Mucosa of rectum (tissue), 2 donors: ENCODE data around the gene CHSY3.

Experiments
- H3K27ac ChIP-seq, 2 donors: one replicate each; pipeline ENCODE4 v1.7.0; 2013; ENCODE audit warnings: inconsistent platforms in 2 of 2, low read depth in 2 of 2, low read length in 2 of 2
- H3K27me3 ChIP-seq, 2 donors: one replicate each; pipeline ENCODE4 v1.7.0; 2013; ENCODE audit warnings: low read length in 2 of 2; ENCODE audit not compliant: control insufficient read depth in 2 of 2, insufficient read depth in 2 of 2
- H3K36me3 ChIP-seq, 2 donors: one replicate each; pipeline ENCODE4 v1.7.0; 2013; ENCODE audit warnings: low read length in 2 of 2; ENCODE audit not compliant: control insufficient read depth in 2 of 2, insufficient read depth in 2 of 2
- H3K4me1 ChIP-seq, 2 donors: one replicate each; pipeline ENCODE4 v1.7.0; 2013; ENCODE audit warnings: low read length in 2 of 2, mild to moderate bottlenecking in 1 of 2; ENCODE audit not compliant: control insufficient read depth in 2 of 2, insufficient read depth in 2 of 2
- H3K4me3 ChIP-seq, 2 donors: one replicate each; pipeline ENCODE4 v1.7.0; 2013; ENCODE audit warnings: low read length in 2 of 2
- H3K9ac ChIP-seq, 2 donors: one replicate each; pipeline ENCODE4 v1.7.0; 2013; ENCODE audit warnings: low read length in 2 of 2, low read depth in 1 of 2, mild to moderate bottlenecking in 1 of 2
- H3K9me3 ChIP-seq, 2 donors: one replicate each; pipeline ENCODE4 v1.7.0; 2013; ENCODE audit warnings: low read length in 2 of 2; ENCODE audit not compliant: control insufficient read depth in 2 of 2
- donor health status: healthy.
- donor health status: Normal muscosa, but diverticular disease.

CHSY3 gene

DNA sequence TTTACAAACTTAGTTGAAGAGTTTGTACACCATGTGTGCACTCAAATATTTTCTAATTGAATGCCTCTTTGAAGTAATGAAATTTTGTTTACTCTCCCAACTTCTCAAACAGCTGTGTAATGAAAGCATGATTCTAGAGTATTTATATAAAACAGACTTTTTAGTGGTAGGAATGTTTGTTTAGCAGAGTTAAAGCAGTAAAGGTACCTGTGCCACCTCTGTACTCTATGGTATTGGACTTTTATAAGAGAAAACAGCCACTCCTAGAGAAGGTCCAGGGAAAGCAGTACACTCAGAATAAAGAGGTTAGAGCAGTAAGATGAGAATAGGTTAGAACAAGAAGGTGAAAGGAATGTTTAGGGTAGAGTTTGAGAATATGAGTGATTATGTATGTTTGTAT is 163.1 kb downstream of the CHSY3 start:
- no peaks in the 10 kb centered on the region for H3K4me1 ChIP-seq
- H3K4me3 ChIP-seq, result no peak overlapping the region
- no peaks in the 10 kb centered on the region for H3K9me3 ChIP-seq
- no peak overlapping the region for H3K27ac ChIP-seq
- H3K9ac ChIP-seq, result no peak overlapping the region
- H3K27me3 ChIP-seq, result no peaks in the 10 kb centered on the region
- H3K36me3 ChIP-seq, result no peaks in the 10 kb centered on the region

DNA sequence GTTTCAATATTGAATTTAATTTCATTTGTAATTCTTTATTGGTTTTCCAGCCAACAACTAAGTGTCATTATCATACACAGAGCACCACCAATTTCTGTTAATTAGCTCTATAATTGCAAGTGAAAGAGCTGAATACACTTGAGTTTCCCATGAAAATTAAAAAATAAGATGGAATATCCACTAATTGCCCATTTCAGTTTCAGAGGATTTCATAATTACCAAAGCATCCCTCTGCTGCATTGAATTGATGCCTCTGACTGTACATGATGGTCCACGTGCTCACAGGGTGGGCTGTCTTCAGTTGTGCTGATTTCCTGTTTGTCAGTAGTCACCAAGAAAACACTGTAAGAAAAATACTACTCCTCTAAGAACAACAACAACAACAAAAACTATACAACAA is 163.8 kb downstream of the CHSY3 start:
- H3K9ac ChIP-seq, result no peak overlapping the region
- H3K27me3 ChIP-seq, result no peaks in the 10 kb centered on the region
- no peaks in the 10 kb centered on the region for H3K36me3 ChIP-seq
- H3K4me1 ChIP-seq, result no peaks in the 10 kb centered on the region
- H3K9me3 ChIP-seq, result no peaks in the 10 kb centered on the region
- no peak overlapping the region for H3K4me3 ChIP-seq
- H3K27ac ChIP-seq, result no peak overlapping the region

DNA sequence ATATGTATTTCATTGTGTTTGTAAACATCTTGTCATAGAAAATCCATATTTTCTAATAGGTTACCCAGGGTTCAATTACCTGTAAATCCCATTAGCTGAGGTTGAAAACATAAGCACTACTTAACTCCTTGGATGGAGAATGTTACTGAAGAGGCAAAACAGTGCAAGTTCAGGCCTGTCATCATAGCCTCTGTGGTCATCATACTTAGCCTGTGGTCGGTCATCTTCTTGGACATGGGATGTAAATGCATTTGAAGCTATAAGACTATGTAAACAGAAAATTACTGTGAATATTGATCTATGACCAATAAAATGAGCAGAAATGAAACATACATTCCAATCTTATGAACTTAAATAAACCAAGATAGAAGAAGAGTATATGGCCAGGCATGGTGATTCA is 164.7 kb downstream of the CHSY3 start:
- Histone ChIP-seq H3K4me1 (no peaks in the 10 kb centered on the region), H3K9ac (no peak overlapping the region), H3K4me3 (no peak overlapping the region)

DNA sequence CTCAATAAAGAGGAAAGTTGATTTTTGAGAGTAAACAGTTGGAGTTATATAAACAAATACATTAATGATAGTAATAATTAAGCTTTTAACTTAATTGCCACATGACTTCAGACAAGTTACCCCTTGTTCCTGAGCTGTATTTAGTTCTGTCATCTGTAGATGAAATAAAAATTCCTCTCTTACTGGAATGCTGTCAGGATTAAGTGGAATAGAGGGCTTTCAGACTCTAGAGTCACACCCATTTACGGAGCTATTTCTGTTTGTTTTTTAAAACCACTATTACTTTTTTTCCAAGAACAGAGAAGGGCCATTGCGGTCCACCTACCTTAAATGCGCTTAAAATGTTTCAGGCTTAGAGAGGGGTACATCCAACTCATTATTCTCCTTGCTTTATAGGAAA is 170.6 kb downstream of the CHSY3 start:
- Histone ChIP-seq H3K27ac (no peak overlapping the region), H3K36me3 (no peaks in the 10 kb centered on the region), H3K9ac (no peak overlapping the region), H3K4me3 (no peak overlapping the region), H3K4me1 (no peaks in the 10 kb centered on the region), H3K9me3 (no peaks in the 10 kb centered on the region), H3K27me3 (no peaks in the 10 kb centered on the region)

More for the DNA sequence above, 164.7 kb downstream of the CHSY3 start:
- Histone ChIP-seq H3K27ac (no peak overlapping the region), H3K9me3 (no peaks in the 10 kb centered on the region), H3K36me3 (no peaks in the 10 kb centered on the region), H3K27me3 (no peaks in the 10 kb centered on the region)

DNA sequence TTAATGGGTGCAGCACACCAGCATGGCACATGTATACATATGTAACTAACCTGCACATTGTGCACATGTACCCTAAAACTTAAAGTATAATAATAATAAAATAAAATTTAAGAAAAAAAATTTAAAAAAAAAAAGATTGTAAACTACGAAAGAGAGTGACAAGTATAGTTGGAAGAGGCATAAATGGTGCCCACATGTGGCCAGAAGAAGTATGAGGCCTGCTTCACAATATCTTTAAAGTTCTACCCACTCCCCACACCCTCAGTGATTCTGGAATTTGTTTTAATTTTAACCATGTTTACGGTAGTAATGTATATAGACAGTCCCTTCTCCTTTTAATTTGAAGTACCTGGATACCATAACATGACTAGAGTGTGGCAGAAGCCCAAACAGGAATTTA is 172.7 kb downstream of the CHSY3 start:
- no peaks in the 10 kb centered on the region for H3K36me3 ChIP-seq
- H3K9me3 ChIP-seq, result no peaks in the 10 kb centered on the region
- no peak overlapping the region for H3K4me3 ChIP-seq
- H3K4me1 ChIP-seq, result no peaks in the 10 kb centered on the region
- no peaks in the 10 kb centered on the region for H3K27me3 ChIP-seq
- no peak overlapping the region for H3K9ac ChIP-seq
- H3K27ac ChIP-seq, result no peak overlapping the region

DNA sequence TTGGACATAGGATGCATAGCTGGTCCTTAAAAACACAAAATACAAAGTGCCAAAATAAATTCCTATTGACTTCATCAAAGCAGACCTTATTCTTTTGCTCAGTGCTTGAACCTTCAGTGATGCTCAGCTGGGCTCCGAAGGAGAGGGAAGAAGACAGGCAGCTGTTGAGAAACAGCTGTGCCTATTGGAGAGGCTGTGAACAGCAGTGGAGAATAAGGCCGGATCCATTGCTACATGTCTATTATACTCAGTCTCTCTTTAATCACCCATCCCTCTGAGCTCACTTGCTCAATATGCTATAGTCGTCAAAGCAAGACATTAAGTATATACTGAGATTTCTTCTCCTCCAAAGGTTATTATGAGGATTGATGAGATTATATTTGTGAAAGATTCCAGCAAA is 174.4 kb downstream of the CHSY3 start:
- Histone ChIP-seq H3K27me3 (no peaks in the 10 kb centered on the region), H3K9me3 (no peaks in the 10 kb centered on the region), H3K4me3 (no peak overlapping the region), H3K4me1 (no peaks in the 10 kb centered on the region), H3K36me3 (no peaks in the 10 kb centered on the region), H3K9ac (no peak overlapping the region), H3K27ac (no peak overlapping the region)

DNA sequence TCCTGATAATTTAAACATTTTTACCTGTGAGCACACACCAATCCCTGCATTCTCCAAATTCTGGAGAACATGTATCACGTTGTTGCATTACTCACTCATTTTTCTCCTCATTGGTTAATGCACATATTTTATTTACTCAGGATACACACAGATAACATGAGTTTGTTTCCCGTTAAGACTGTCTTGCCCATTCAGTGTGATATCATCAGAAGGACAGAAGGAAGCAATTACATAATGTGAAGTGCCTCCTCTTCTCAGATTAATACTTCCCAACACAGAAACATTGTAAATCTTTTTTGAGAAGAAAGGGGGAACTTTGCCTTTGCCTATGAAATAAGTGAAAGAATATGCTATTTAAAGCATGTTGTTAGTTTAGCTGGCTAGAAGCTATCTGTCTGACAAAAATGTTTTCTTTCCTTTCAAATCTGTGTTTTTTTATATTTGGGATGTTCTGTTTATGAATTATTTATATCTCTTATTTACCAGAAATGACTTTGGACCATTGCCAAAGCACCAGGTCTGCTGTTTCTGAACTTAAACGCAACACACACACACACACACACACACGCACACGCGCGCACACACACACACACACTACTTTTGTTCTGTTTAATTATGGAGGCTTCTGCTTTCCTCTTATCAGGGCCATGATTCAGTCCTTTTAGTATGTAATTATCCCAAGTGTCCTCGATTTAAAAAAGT is 186.5 kb downstream of the CHSY3 start:
- H3K4me1 ChIP-seq, result no peaks in the 10 kb centered on the region
- no peaks in the 10 kb centered on the region for H3K9me3 ChIP-seq
- no peaks in the 10 kb centered on the region for H3K27me3 ChIP-seq
- H3K27ac ChIP-seq, result no peak overlapping the region
- H3K4me3 ChIP-seq, result no peak overlapping the region
- H3K36me3 ChIP-seq, result no peaks in the 10 kb centered on the region
- no peak overlapping the region for H3K9ac ChIP-seq

DNA sequence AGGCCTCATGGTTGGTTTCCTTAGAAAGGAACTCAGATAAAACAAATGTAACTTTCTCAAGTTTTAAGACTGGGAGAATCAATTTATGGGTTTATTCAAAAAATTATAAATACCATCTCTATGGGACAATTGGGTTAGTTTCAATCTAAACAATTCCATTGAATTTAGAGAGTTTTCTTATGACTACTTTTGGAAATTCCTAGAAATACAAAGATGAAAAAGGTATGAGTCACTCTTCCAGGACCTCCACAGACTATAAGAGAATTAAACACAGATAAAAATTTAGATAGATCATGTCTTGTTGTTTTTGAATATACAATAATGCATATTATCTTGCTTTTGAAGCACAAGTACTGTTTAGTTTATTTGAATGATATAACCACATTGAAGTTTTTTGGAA is 188.7 kb downstream of the CHSY3 start:
- Histone ChIP-seq H3K27me3 (no peaks in the 10 kb centered on the region), H3K36me3 (no peaks in the 10 kb centered on the region), H3K4me3 (no peak overlapping the region), H3K9me3 (no peaks in the 10 kb centered on the region), H3K9ac (no peak overlapping the region), H3K27ac (no peak overlapping the region), H3K4me1 (no peaks in the 10 kb centered on the region)

DNA sequence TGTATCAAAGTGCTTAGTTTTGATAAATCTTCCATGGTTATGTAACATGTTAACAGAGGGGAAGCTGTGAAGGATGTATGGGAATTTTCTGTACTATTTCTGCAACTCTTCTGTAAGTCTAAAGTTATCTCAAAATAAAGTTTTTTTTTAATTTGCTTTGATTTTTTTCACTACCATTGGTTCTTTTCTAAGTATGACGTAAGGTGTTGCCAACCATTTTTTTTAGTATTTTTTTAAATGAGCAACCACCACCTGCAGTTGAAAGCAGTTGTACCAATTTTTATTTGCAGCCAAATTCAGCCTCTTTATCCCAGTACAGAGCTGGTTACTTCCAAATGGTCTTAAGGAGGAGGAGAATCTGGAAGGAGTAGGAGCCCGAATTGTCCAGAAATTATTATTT is 192.2 kb downstream of the CHSY3 start:
- Histone ChIP-seq H3K9me3 (no peaks in the 10 kb centered on the region), H3K27me3 (no peaks in the 10 kb centered on the region), H3K4me3 (no peak overlapping the region), H3K9ac (no peak overlapping the region), H3K27ac (no peak overlapping the region), H3K4me1 (no peaks in the 10 kb centered on the region), H3K36me3 (no peaks in the 10 kb centered on the region)

DNA sequence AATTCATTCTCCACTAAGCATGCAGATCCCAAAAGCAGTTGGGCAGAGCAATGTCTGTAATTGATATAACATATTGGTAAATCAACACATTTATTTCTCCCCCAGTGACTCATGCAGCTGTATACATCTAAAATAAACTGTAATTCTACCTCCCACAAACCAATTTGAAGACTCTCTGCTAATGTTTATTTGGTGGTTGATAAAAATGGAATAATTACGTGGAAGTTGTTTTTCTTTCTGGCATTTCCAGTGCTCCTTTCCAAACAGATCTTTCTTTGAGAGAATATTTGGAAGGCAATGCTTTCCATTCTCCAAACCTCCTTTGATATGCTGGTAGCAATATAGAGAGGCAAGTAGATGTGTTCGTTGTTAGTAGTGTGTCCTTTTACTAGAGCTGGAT is 194.7 kb downstream of the CHSY3 start:
- no peak overlapping the region for H3K27ac ChIP-seq
- H3K9ac ChIP-seq, result no peak overlapping the region
- no peaks in the 10 kb centered on the region for H3K36me3 ChIP-seq
- no peaks in the 10 kb centered on the region for H3K27me3 ChIP-seq
- no peaks in the 10 kb centered on the region for H3K4me1 ChIP-seq
- no peak overlapping the region for H3K4me3 ChIP-seq
- H3K9me3 ChIP-seq, result no peaks in the 10 kb centered on the region

DNA sequence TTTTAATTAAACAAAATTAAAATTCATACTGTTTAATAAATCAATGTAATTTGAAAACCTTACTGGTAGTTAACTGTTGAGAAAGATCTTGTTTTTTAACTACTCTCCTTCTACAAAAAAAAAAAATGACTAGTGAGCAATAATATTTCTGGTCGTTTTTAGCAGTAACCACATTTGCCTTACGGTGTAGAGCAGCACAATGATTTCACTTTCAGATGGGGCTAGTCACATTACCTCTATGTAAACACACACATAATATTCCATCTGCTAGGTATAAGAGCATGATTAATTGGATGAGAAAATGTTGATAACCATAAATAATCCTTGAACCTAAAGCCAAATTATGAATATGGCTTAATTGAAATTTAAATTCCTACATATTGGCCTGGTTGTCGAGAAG is 198.1 kb downstream of the CHSY3 start:
- Histone ChIP-seq H3K27me3 (no peaks in the 10 kb centered on the region), H3K27ac (no peak overlapping the region), H3K4me3 (no peak overlapping the region), H3K9me3 (no peaks in the 10 kb centered on the region), H3K36me3 (no peaks in the 10 kb centered on the region), H3K4me1 (no peaks in the 10 kb centered on the region), H3K9ac (no peak overlapping the region)
